GM23248 (cell line): ENCODE measurements around the gene KRTAP17-1.

ENCODE experiments used
- EZH2 ChIP-seq: fragments of 200-600 bp; sonication (generic); IDR thresholded peaks from 2 replicates; pipeline ENCODE4 v1.6.1; 2018; ENCODE audit warnings: antibody characterized with exemption, mild to moderate bottlenecking; ENCODE audit not compliant: insufficient read depth, poor library complexity, severe bottlenecking
- EZH2phosphoT487 ChIP-seq: fragments of 200-600 bp; sonication (generic); IDR thresholded peaks from 2 replicates; pipeline ENCODE4 v1.6.1; 2018; ENCODE audit warnings: antibody characterized with exemption, moderate library complexity, mild to moderate bottlenecking, low read depth; ENCODE audit not compliant: insufficient read depth

DNA sequence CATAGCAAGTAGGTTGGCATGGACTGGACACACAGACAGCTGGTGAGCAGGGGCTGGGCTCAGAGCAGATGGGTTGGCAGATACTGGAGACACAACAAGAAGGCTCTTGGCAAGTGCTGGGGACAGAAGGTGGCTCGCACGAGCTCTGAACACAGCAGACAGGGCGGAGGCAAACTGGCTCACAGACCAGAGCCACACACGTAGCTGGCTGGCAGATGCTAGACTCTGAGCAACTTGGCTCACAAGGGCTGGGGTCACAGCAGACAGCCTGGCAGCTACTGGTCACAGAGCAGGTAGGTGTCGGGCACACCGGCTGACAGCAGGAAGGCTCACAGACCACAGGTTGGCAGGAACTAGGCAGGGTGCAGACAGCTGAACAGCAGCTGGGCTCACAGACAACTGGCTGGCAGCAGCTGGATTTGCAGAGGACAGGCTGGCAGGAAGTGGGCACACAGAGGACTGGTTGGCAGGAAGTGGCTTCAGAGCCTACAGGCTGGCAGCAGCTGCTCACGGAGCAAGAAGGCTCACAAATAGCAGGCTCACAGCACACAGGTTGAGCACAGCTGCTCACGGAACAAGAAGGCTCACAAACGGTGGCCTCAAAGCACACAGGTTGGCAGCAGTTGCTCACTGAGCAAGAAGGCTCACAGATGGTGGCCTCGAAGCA, 7.1 kb downstream of the KRTAP17-1 start:
- TF ChIP-seq EZH2phosphoT487 (no peak), EZH2 (no peak)
